RWPE2 (cell line): ENCODE measurements around the gene TIGIT.

Experiments used
- ATAC-seq: fragments of 200-7000 bp; cut with Tn5 transposase; 3 replicates; pipeline ENCODE4 v1.9.1; 2021; ENCODE audit warnings: low read depth
- DNase-seq: peaks from one replicate; pipeline ENCODE4 v3.0.0-alpha.2; 2020; ENCODE audit warnings: low spot score
- H3K27ac ChIP-seq: fragments of 450-650 bp; 2 replicates; pipeline ENCODE4 v1.5.1; 2017; ENCODE audit warnings: mild to moderate bottlenecking; ENCODE audit not compliant: poor library complexity, severe bottlenecking
- H3K27me3 ChIP-seq: fragments of 250-450 bp; sonication (Bioruptor Pico); 2 replicates; pipeline ENCODE4 v1.5.1; 2021; ENCODE audit warnings: mild to moderate bottlenecking, moderate library complexity; ENCODE audit not compliant: insufficient read depth, poor library complexity, severe bottlenecking
- H3K36me3 ChIP-seq: fragments of 250-450 bp; sonication (Bioruptor Pico); 2 replicates; pipeline ENCODE4 v1.5.1; 2020; ENCODE audit warnings: low read depth, mild to moderate bottlenecking, moderate library complexity
- H3K4me1 ChIP-seq: fragments of 250-450 bp; sonication (Bioruptor Pico); 2 replicates; pipeline ENCODE4 v1.5.1; 2021; ENCODE audit warnings: mild to moderate bottlenecking, moderate library complexity; ENCODE audit not compliant: insufficient read depth, poor library complexity, severe bottlenecking
- H3K4me3 ChIP-seq: fragments of 250-450 bp; sonication (Bioruptor Pico); 2 replicates; pipeline ENCODE4 v1.5.1; 2021; ENCODE audit warnings: mild to moderate bottlenecking, moderate library complexity; ENCODE audit not compliant: severe bottlenecking
- H3K9me3 ChIP-seq: fragments of 250-450 bp; sonication (Bioruptor Pico); 2 replicates; pipeline ENCODE4 v1.5.1; 2021; ENCODE audit warnings: mild to moderate bottlenecking, moderate library complexity; ENCODE audit not compliant: severe bottlenecking
- CTCF ChIP-seq: fragments of 450-650 bp; IDR thresholded peaks from one replicate; pipeline ENCODE4 v1.5.1; 2017; ENCODE audit warnings: mild to moderate bottlenecking, moderate library complexity; ENCODE audit not compliant: poor library complexity, severe bottlenecking

The TIGIT gene

GRCh38 chr3:114318295-114318694 lies 24.5 kb downstream of the TIGIT start:
- Histone ChIP-seq H3K36me3 (no peaks in the 10 kb centered on the region), H3K4me3 (no peak overlapping the region), H3K9me3 (no peaks in the 10 kb centered on the region), H3K4me1 (peaks cover 12% of the 10 kb centered on the region), H3K27me3 (no peaks in the 10 kb centered on the region), H3K27ac (no peak overlapping the region)
- TF ChIP-seq CTCF = no peak
- DNase-seq = no peak
- no peak for ATAC-seq

GRCh38 chr3:114319453-114319852 lies 25.6 kb downstream of the TIGIT start:
- TF ChIP-seq CTCF = no peak
- Histone ChIP-seq H3K36me3 (no peaks in the 10 kb centered on the region), H3K27ac (no peak overlapping the region), H3K4me3 (no peak overlapping the region), H3K27me3 (no peaks in the 10 kb centered on the region), H3K9me3 (no peaks in the 10 kb centered on the region), H3K4me1 (peaks cover 12% of the 10 kb centered on the region)
- ATAC-seq (peak; percentile 96), DNase-seq (no peak)

- Histone ChIP-seq H3K27ac (no peak overlapping the region), H3K36me3 (no peaks in the 10 kb centered on the region), H3K4me1 (peaks cover 12% of the 10 kb centered on the region), H3K9me3 (no peaks in the 10 kb centered on the region), H3K4me3 (no peak overlapping the region), H3K27me3 (no peaks in the 10 kb centered on the region)
- TF ChIP-seq CTCF = no peak
- no peak for DNase-seq
- no peak for ATAC-seq
These were observed 26.4 kb downstream of the TIGIT start for GRCh38 chr3:114320246-114320645.

GRCh38 chr3:114323546-114324254 lies 29.9 kb downstream of the TIGIT start:
- Histone ChIP-seq H3K4me1 (peaks cover 12% of the 10 kb centered on the region), H3K36me3 (no peaks in the 10 kb centered on the region), H3K4me3 (no peak overlapping the region), H3K27me3 (no peaks in the 10 kb centered on the region), H3K9me3 (no peaks in the 10 kb centered on the region), H3K27ac (no peak overlapping the region)
- no peak for TF ChIP-seq CTCF
- no peak for DNase-seq
- no peak for ATAC-seq

GRCh38 chr3:114327665-114328064 lies 33.8 kb downstream of the TIGIT start:
- Histone ChIP-seq H3K9me3 (no peaks in the 10 kb centered on the region), H3K4me3 (no peak overlapping the region), H3K36me3 (no peaks in the 10 kb centered on the region), H3K27me3 (no peaks in the 10 kb centered on the region), H3K27ac (no peak overlapping the region), H3K4me1 (no peaks in the 10 kb centered on the region)
- no peak for TF ChIP-seq CTCF
- ATAC-seq = no peak
- no peak for DNase-seq
